Stimulated activated CD8-positive, alpha-beta memory T cell treated with anti-CD3 and anti-CD28 coated beads, Interleukin-4, amount 100 ng/mL, for 48 hours (primary cell): ENCODE measurements around the gene LRIT1.

ENCODE experiments used
- DNase-seq: peaks from one replicate; pipeline ENCODE4 v3.0.0-alpha.2; 2020

The LRIT1 gene

DNA sequence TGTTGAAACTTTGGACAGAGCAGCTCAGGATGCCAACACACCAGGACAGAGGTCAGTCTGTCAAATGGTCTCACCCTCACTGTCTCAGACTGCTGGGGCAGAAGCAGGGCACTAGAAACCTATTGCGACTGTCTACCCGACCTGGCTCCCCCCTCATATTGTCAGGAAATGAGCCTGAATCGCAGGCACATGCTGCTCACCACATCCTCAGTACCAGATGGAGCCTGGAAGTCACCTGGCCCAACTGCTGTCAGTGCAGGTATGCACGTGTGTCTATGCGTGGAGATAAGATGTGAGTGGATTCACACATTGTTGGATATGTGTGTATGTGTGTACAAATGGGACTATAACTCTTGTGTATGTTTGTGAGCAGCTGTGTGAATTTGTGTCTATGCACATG, 50.2 kb downstream of the LRIT1 start:
- no peak for DNase-seq

DNA sequence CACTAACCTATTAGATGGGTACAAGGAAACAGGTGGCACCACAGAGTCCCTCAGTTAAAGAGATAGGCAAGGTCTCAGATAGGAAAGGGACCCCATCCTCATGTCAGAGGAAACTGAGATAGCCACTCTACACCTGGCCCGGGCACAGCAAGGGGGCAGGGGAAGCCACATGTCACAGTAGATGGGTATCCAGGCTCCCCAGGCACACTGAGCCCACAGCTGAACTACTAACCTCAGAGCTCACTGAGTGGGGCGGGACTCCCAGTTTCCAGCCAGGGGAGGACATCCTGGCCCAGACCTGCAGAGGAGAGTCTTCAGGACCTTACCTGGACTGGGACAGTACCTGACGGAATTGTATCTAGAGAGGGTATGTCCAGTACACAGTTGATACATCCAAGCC, 50.7 kb downstream of the LRIT1 start:
- DNase-seq: no peak

DNA sequence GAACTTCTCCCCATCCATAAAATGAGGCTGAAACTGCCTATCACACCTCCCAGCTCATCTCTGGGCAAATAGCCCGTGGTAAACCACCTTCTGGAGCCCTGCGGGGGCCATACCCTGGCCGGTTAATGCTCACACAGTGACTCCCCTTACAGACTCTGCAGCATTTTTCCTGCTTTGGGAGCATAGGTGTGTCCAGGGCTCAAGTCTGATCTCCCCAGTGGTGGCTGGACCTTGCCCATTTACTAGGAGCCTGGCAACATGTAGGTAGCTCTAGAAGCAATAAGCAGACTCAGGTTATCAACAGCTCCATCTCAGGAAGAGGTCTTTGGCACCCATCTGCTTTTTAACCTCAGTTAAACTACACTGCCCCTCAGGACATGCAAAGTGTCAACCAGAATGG, 52.5 kb downstream of the LRIT1 start:
- no peak for DNase-seq

DNA sequence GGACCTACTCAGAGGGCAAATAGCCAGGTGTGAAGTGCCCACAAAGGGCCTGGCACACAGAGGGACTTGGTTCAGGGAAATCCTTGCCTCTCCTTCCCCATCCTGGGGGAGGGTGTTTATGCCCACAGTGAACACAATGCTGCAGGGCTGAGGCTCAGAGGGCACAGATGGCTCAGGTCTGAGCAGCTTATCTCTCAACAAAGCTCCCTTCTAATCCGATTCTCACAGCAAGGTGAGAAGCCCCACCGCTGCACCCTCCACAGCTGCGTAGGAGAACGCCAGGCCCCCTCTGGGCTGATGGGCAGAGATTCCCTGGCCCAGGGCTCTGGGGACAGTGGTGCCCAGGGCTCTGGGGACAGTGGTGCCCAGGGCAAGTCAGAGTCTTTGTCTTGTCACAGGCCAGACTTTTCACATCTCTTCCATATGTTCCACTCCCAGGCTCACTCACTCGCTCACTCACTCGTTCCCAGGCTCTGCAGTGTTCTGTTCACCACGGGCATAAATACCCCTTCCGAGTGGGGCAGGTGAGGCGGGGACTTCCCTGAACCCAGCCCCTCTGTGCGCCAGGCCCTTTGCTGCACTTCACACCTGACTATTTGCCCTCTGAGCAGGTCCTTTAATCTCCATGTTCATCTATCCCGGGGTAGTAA, 55.7 kb downstream of the LRIT1 start:
- no peak for DNase-seq

DNA sequence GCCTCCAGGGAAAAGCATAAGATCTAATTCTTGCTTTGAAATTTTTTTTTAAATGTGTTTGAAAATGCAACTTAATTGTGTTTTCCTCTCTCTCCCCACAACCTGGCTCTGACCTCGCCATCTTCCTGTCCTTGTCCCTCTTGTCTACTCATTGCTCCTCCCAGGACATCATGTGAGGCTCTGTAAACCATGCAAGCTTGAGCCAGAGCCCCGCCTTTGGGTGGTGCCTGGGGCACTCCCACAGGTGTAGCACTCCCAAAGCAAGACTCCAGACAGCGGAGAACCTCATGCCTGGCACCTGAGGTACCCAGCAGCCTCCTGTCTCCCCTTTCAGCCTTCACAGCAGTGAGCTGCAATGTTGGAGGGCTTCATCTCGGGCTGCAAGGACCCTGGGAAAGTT, 56.8 kb downstream of the LRIT1 start:
- DNase-seq: no peak

DNA sequence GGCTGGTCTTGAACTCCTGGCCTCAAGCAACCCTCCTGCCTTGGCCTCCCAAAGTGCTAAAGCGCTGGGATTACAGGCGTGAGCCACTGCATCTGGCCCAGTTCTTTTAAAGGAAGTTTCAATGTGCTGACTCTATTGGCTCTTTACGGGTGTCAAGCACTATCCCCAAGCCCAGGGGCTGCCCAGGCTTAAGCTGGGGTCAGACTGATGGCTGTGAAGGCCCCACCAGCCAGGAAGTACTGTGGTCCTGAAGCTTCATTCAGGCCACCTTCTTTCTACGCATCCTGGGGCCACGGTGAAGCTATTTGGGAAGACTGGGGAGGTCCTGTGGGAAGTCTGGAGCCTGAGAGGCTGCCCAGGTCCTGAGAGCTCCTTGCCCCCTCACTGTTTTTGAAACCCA, 59.7 kb downstream of the LRIT1 start:
- DNase-seq: no peak
